Measurements from ENCODE around the gene WIPF1.
A peak's percentile ranks its signal among the peaks of the same experiment; 100 is the strongest.

GRCh38 chr2:174603280-174603679, 5.7 kb upstream of the WIPF1 start:
- TF ChIP-seq CTCF (IDR thresholded peaks at IDR 0.05; ENCODE audit: low read depth, low read length): peak; percentile 88
- TF ChIP-seq EZH2phosphoT487 (IDR thresholded peaks at IDR 0.05; ENCODE audit: low read depth): no peak

Data from OCI-LY3 (cell line).